Activated naive CD4-positive, alpha-beta T cell treated with anti-CD3 and anti-CD28 coated beads, Interleukin-2, amount 50 U/mL, for 24 hours (primary cell): ENCODE data around the gene SPANXN3.
"Not testable (repeated sequence)": the region's sequence is repeated elsewhere in the genome, so short reads cannot be mapped to it uniquely, and the experiment has no call there.

ENCODE experiments used
- H3K27ac Mint-ChIP-seq: one replicate; pipeline ENCODE4 v1.8.0; 2021; ENCODE audit warnings: mild to moderate bottlenecking, mixed read lengths
- H3K27me3 Mint-ChIP-seq: one replicate; pipeline ENCODE4 v1.8.0; 2021; ENCODE audit warnings: mixed read lengths
- H3K36me3 Mint-ChIP-seq: one replicate; pipeline ENCODE4 v1.8.0; 2021; ENCODE audit warnings: mixed read lengths
- H3K4me1 Mint-ChIP-seq: one replicate; pipeline ENCODE4 v1.8.0; 2021; ENCODE audit warnings: mixed read lengths
- H3K4me3 Mint-ChIP-seq: one replicate; pipeline ENCODE4 v1.8.0; 2021; ENCODE audit warnings: mild to moderate bottlenecking, mixed read lengths
- H3K9me3 Mint-ChIP-seq: one replicate; pipeline ENCODE4 v1.8.0; 2021; ENCODE audit warnings: mixed read lengths

The SPANXN3 gene, protein sequence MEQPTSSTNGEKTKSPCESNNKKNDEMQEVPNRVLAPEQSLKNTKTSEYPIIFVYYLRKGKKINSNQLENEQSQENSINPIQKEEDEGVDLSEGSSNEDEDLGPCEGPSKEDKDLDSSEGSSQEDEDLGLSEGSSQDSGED

GRCh38 chrX:143517375-143517774 is at the start of gene SPANXN3:
TSS of gene SPANXN3 (minus strand) at chrX:143517475. CDS start at chrX:143517391, 84 bp downstream.
- not testable (repeated sequence) for H3K4me1 Mint-ChIP-seq

DNA sequence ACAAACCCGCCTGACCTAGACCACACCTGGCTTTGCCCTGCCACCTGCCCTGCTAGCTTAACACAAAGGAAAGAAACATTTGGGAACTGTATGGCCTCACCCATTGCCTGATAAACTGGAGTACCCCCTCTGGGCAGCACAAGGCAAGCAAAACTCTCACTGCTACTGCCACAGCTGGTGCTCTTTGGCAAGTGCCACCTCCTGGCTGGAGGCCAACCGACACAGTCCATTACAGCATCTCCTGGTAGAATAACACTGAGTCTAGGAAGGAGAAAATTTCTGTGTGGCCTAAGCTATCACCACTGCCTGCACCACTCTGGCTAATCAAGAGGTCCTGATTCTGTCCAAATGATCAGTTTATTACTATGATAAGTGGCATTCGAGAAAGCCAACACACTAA is 18.9 kb upstream of the SPANXN3 start:
- Mint-ChIP-seq H3K36me3 (no peaks in the 10 kb centered on the region), H3K9me3 (no peaks in the 10 kb centered on the region), H3K27me3 (no peaks in the 10 kb centered on the region), H3K27ac (no peak overlapping the region), H3K4me3 (no peak overlapping the region), H3K4me1 (no peaks in the 10 kb centered on the region)

More at GRCh38 chrX:143517375-143517774, at the start of gene SPANXN3:
- H3K27me3 Mint-ChIP-seq, H3K4me3 Mint-ChIP-seq, H3K9me3 Mint-ChIP-seq, H3K27ac Mint-ChIP-seq, H3K36me3 Mint-ChIP-seq: not testable (repeated sequence)

- H3K27ac Mint-ChIP-seq, H3K27me3 Mint-ChIP-seq, H3K9me3 Mint-ChIP-seq: not testable (repeated sequence)
These were observed 15.1 kb downstream of the SPANXN3 start for GRCh38 chrX:143502196-143502595.

DNA sequence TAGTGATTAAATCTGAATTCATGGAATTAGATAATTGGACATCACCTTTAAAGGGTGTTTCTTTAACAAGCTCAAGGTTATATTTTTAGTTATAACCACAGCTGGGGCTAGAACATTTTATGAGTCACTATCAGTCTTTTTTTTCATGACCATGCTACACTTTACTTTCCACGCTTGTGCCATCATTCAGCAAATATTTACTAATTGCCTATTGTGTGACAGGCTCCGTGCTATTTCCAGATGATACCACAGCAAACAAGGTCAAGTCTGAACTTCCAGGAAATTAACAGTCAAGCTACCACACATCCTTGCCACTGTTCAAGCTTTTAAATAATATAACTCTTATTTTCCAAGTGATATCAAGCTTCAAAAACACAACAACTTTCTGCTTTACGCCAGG is 16.5 kb downstream of the SPANXN3 start:
- no peaks in the 10 kb centered on the region for H3K36me3 Mint-ChIP-seq
- H3K27me3 Mint-ChIP-seq, result no peaks in the 10 kb centered on the region
- no peak overlapping the region for H3K27ac Mint-ChIP-seq
- no peaks in the 10 kb centered on the region for H3K4me1 Mint-ChIP-seq
- no peak overlapping the region for H3K4me3 Mint-ChIP-seq
- H3K9me3 Mint-ChIP-seq, result peaks cover 3% of the 10 kb centered on the region

More at GRCh38 chrX:143502196-143502595, 15.1 kb downstream of the SPANXN3 start:
- H3K4me3 Mint-ChIP-seq, H3K4me1 Mint-ChIP-seq, H3K36me3 Mint-ChIP-seq: not testable (repeated sequence)

DNA sequence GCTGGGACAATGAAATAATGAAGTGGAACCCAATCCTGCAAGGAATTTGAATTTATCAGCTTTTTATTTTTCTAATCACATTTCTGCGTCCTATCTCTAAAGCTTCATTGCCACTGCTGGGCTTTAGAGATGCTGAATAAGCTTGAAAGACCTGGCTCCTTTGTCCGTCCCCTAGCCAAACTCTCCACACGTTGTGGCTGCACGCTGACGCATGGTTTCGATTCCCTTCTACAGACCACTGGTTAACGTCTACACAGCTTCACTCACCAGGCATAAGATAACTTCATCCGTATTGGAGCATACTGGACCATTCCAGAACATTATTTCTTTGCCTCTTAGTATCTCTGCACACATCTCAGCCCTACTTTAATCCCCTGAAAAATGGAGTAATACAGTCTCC is 31.2 kb downstream of the SPANXN3 start:
- Mint-ChIP-seq H3K9me3 (no peaks in the 10 kb centered on the region), H3K27me3 (no peaks in the 10 kb centered on the region), H3K4me1 (no peaks in the 10 kb centered on the region), H3K27ac (no peak overlapping the region), H3K4me3 (no peak overlapping the region), H3K36me3 (no peaks in the 10 kb centered on the region)

- Mint-ChIP-seq H3K27me3 (no peaks in the 10 kb centered on the region), H3K4me3 (no peak overlapping the region), H3K36me3 (no peaks in the 10 kb centered on the region), H3K27ac (no peak overlapping the region), H3K4me1 (no peaks in the 10 kb centered on the region), H3K9me3 (no peaks in the 10 kb centered on the region)
These were observed 40.5 kb downstream of the SPANXN3 start for GRCh38 chrX:143476751-143477150.

DNA sequence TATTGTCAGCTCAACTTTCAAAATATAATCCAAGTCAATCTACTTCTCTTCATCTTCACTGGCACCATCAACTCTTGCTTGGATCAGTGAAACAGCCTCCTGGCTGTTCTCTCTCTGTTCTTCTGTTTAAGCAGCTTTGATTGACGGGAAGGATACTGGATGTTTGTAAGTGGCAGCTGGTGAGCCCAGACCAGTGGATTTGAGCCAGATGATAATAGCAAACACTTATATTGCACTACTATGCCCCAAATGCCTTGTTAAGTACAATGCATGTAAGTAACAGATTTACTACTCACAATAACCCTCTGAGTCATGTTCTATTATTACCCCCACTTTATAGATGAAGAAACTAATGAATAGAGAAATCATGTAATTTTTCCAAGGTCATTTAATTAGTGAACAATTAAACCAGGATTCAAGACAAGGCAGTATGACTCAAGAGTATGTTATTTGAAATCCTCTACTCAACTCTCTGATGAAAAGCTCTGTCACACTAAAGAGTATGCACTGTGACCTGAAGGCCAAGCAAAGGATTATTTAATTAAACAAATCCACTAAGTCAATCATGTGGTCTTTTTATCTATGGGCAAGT is 44.8 kb downstream of the SPANXN3 start:
- H3K27ac Mint-ChIP-seq, result no peak overlapping the region
- no peaks in the 10 kb centered on the region for H3K27me3 Mint-ChIP-seq
- H3K4me1 Mint-ChIP-seq, result no peaks in the 10 kb centered on the region
- H3K9me3 Mint-ChIP-seq, result no peaks in the 10 kb centered on the region
- no peaks in the 10 kb centered on the region for H3K36me3 Mint-ChIP-seq
- no peak overlapping the region for H3K4me3 Mint-ChIP-seq

DNA sequence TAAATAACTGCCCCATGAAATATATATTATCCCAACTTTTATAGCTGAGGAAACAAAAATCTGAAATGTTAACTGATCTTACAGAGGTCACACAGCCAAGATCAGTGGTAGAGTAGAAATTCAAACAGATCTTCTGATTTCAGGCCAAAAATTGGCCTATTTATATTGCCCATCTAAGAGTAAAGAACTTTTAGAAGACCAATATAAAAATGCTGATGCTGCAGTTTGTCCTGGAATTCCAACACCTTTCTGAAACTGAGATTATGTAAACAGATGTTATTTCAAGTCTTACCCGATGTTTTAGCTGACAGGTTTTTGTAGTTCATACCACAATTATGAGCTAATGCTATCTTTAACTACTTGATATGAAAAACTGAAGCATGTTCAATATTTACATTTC is 51.1 kb downstream of the SPANXN3 start:
- H3K27me3 Mint-ChIP-seq, result no peaks in the 10 kb centered on the region
- H3K9me3 Mint-ChIP-seq, result no peaks in the 10 kb centered on the region
- H3K4me1 Mint-ChIP-seq, result no peaks in the 10 kb centered on the region
- no peak overlapping the region for H3K27ac Mint-ChIP-seq
- H3K4me3 Mint-ChIP-seq, result no peak overlapping the region
- H3K36me3 Mint-ChIP-seq, result no peaks in the 10 kb centered on the region

DNA sequence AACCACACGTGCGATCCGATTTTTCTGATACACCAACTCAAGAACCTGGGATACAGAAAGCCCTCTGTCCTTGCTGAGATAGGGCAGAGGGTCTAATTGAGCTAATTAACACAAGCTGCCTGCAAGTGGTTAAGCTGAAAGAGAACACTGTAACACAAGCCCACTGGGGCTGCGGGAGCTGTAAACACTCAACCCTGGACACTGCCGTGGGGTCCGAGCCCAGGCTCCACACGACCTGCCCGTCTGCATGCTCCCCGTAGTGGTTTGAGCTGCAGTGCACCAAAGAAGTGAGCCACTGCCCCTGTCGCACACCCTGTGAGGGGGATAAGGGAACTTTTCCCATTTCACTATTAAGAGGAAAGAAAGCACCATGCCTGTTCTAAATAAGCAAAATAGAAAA is 54.6 kb downstream of the SPANXN3 start:
- no peaks in the 10 kb centered on the region for H3K27me3 Mint-ChIP-seq
- no peaks in the 10 kb centered on the region for H3K9me3 Mint-ChIP-seq
- H3K4me1 Mint-ChIP-seq, result no peaks in the 10 kb centered on the region
- no peaks in the 10 kb centered on the region for H3K36me3 Mint-ChIP-seq
- H3K27ac Mint-ChIP-seq, result no peak overlapping the region
- H3K4me3 Mint-ChIP-seq, result no peak overlapping the region

- Mint-ChIP-seq H3K4me3 (no peak overlapping the region), H3K27ac (no peak overlapping the region), H3K9me3 (no peaks in the 10 kb centered on the region), H3K27me3 (no peaks in the 10 kb centered on the region), H3K4me1 (no peaks in the 10 kb centered on the region), H3K36me3 (no peaks in the 10 kb centered on the region)
These were observed 55.7 kb downstream of the SPANXN3 start for GRCh38 chrX:143461606-143462005.
